Panc1 (cell line): ENCODE measurements around the gene GRPR. TPM values are rescaled to one million over a fixed set of nuclear protein-coding genes. Genes with fewer than 3 reads are reported as not detected.

Experiments used
- ATAC-seq: fragments of 200-7000 bp; cut with Tn5 transposase; 2 replicates; pipeline ENCODE4 v1.9.1; 2020; ENCODE audit warnings: mild to moderate bottlenecking, moderate library complexity
- BruUV-seq: library from RNA; stranded (reverse); fragments of 400-500 nt; replicated peaks from 2 replicates; lab custom pipeline; 2021; lab: Mats Ljungman, UMichigan
- CTCF ChIA-PET: fragments of 300-600 bp; sonication (Branson Sonifier 250); formaldehyde crosslinking; loops from one replicate; lab custom pipeline; 2022; ENCODE audit warnings: antibody characterized with exemption; lab: Charles Lee
- POLR2A ChIA-PET: fragments of 300-600 bp; sonication (Branson Sonifier 250); formaldehyde crosslinking; loops from one replicate; lab custom pipeline; 2022; ENCODE audit warnings: antibody characterized with exemption; lab: Charles Lee
- DNase-seq: peaks from one replicate; pipeline ENCODE4 v3.0.0-alpha.2; 2010; ENCODE audit warnings: low read depth, low spot score
- H3K27ac ChIP-seq: 2 replicates; pipeline ENCODE4 v1.5.1; 2011; ENCODE audit warnings: mild to moderate bottlenecking, low read length, inconsistent platforms
- H3K27me3 ChIP-seq: fragments of 200-500 bp; sonication (Bioruptor generic); 2 replicates; pipeline ENCODE4 v1.6.0; 2014; ENCODE audit warnings: low read length, inconsistent platforms; ENCODE audit not compliant: control insufficient read depth, insufficient read depth
- H3K36me3 ChIP-seq: fragments of 200-500 bp; sonication (Bioruptor generic); 2 replicates; pipeline ENCODE4 v1.5.1; 2014; ENCODE audit warnings: inconsistent platforms, mild to moderate bottlenecking, low read length, moderate library complexity; ENCODE audit not compliant: control insufficient read depth, insufficient read depth
- H3K4me1 ChIP-seq: 2 replicates; pipeline ENCODE4 v1.5.1; 2011; ENCODE audit warnings: inconsistent platforms, mild to moderate bottlenecking, low read length, moderate library complexity; ENCODE audit not compliant: control insufficient read depth, insufficient read depth
- H3K4me3 ChIP-seq, 2 experiments: 2 replicates each; pipeline ENCODE4 v1.5.1; 2011 to 2012; ENCODE audit warnings: low read depth in 2 of 2, low read length in 2 of 2, mild to moderate bottlenecking in 2 of 2, inconsistent platforms in 1 of 2, moderate library complexity in 1 of 2
- H3K9me3 ChIP-seq: fragments of 200-500 bp; sonication (Bioruptor generic); 2 replicates; pipeline ENCODE4 v1.5.1; 2014; ENCODE audit warnings: low read depth, mild to moderate bottlenecking, inconsistent platforms, low read length, moderate library complexity; ENCODE audit not compliant: control insufficient read depth, insufficient read depth
- POLR2AphosphoS5 ChIP-seq: IDR thresholded peaks from 2 replicates; pipeline ENCODE4 v1.6.1; 2012; ENCODE audit warnings: mild to moderate bottlenecking, low read depth, low read length, moderate library complexity
- SIN3A ChIP-seq: IDR thresholded peaks from 2 replicates; pipeline ENCODE4 v1.6.1; 2012; ENCODE audit warnings: low read depth, mild to moderate bottlenecking, low read length, moderate library complexity, borderline replicate concordance; ENCODE audit not compliant: insufficient read depth
- TCF7L2 ChIP-seq: IDR thresholded peaks from 2 replicates; pipeline ENCODE4 v1.6.1; 2011; ENCODE audit warnings: mild to moderate bottlenecking, low read depth, low read length, inconsistent platforms
- in situ Hi-C: cut with HindIII; loops from 2 replicates; pipeline ENCODE4 v1.10.0; 2016; ENCODE audit warnings: low sequenced_read_pairs, low pct_unique_long_range_greater_than_20kb
- intact Hi-C: fragments of 100-400 bp; cut with micrococcal nuclease; formaldehyde crosslinking; loops from one replicate; pipeline ENCODE4 v1.10.0; 2022; ENCODE audit not compliant: unreplicated experiment
- total RNA-seq: library from RNA; stranded (reverse); gene quantifications from one replicate; pipeline ENCODE4 v1.2.1, GENCODE V29; 2021; ENCODE audit not compliant: unreplicated experiment
- TF ChIP-seq, protein P1 (sequence below), 2 experiments: IDR thresholded peaks; 2 replicates each; pipeline ENCODE4 v1.6.1; 2011 to 2012; ENCODE audit warnings: low read depth in 2 of 2, control low read depth in 1 of 2, low read length in 1 of 2, mild to moderate bottlenecking in 1 of 2, moderate library complexity in 1 of 2; ENCODE audit not compliant: insufficient read depth in 1 of 2
- TF ChIP-seq, protein P2 (sequence below): fragments of 450-650 bp; IDR thresholded peaks from 2 replicates; pipeline ENCODE4 v1.5.1; 2017; ENCODE audit warnings: mild to moderate bottlenecking

GRPR gene
- total RNA-seq, 1 experiment from 2014 or later: not detected

DNA sequence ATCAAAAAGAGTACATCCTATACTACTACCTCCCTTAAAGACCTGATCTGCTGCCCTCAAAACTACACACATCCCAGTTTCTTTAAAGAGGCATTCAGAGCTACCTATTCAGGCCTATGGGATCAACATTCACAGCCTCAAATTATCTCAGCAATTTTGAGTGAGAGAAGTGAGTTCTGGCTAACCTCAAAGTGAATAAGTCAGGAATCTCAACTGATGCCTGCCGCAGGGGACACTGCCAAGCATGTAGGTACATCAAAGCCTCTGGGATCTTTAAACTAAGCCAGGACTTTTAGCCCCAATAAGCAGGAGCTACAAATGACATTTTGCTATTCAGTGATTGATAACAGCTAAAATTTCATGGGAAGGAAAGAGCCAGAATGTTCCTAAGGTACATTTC lies 11.6 kb downstream of the GRPR start:
- no peak for ATAC-seq
- CTCF ChIA-PET: no interaction called here
- in situ Hi-C loops: no loop called here

DNA sequence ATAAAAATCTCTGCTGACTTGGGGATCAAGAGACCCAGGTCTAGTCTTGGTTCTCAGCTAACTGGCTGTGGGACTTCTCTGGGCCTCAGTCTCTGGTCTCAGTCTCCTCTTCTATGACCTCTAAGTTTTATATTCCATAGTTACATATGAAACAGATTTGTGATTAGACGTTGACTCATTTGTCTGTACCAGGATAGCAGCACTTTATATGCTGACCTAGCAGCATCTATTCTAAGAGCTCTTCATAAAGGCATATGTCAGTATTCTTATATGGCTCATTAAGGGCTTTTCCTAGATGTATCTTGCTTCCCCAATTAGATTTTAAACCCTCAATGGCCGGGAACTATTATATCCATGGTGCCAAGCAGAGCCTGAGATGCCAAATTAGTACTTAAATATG lies 12.7 kb downstream of the GRPR start:
- POLR2A ChIA-PET: no interaction called here

More for the DNA sequence above, 11.6 kb downstream of the GRPR start:
- intact Hi-C loops: no loop called here
- H3K36me3 ChIP-seq: no peaks in the 10 kb centered on the region
- POLR2A ChIA-PET: no interaction called here
- H3K9me3 ChIP-seq: no peaks in the 10 kb centered on the region
- H3K27ac ChIP-seq: no peak overlapping the region
- no peak for TF ChIP-seq SIN3A
- no peak for TF ChIP-seq TCF7L2
- no peak for TF ChIP-seq POLR2AphosphoS5
- TF ChIP-seq, protein P1, sequence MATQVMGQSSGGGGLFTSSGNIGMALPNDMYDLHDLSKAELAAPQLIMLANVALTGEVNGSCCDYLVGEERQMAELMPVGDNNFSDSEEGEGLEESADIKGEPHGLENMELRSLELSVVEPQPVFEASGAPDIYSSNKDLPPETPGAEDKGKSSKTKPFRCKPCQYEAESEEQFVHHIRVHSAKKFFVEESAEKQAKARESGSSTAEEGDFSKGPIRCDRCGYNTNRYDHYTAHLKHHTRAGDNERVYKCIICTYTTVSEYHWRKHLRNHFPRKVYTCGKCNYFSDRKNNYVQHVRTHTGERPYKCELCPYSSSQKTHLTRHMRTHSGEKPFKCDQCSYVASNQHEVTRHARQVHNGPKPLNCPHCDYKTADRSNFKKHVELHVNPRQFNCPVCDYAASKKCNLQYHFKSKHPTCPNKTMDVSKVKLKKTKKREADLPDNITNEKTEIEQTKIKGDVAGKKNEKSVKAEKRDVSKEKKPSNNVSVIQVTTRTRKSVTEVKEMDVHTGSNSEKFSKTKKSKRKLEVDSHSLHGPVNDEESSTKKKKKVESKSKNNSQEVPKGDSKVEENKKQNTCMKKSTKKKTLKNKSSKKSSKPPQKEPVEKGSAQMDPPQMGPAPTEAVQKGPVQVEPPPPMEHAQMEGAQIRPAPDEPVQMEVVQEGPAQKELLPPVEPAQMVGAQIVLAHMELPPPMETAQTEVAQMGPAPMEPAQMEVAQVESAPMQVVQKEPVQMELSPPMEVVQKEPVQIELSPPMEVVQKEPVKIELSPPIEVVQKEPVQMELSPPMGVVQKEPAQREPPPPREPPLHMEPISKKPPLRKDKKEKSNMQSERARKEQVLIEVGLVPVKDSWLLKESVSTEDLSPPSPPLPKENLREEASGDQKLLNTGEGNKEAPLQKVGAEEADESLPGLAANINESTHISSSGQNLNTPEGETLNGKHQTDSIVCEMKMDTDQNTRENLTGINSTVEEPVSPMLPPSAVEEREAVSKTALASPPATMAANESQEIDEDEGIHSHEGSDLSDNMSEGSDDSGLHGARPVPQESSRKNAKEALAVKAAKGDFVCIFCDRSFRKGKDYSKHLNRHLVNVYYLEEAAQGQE (IDR thresholded peaks at IDR 0.05; ENCODE audit: insufficient read depth in 1 of 2, low read depth in 2 of 2, low read length in 1 of 2): no peak
- TF ChIP-seq, protein P2, sequence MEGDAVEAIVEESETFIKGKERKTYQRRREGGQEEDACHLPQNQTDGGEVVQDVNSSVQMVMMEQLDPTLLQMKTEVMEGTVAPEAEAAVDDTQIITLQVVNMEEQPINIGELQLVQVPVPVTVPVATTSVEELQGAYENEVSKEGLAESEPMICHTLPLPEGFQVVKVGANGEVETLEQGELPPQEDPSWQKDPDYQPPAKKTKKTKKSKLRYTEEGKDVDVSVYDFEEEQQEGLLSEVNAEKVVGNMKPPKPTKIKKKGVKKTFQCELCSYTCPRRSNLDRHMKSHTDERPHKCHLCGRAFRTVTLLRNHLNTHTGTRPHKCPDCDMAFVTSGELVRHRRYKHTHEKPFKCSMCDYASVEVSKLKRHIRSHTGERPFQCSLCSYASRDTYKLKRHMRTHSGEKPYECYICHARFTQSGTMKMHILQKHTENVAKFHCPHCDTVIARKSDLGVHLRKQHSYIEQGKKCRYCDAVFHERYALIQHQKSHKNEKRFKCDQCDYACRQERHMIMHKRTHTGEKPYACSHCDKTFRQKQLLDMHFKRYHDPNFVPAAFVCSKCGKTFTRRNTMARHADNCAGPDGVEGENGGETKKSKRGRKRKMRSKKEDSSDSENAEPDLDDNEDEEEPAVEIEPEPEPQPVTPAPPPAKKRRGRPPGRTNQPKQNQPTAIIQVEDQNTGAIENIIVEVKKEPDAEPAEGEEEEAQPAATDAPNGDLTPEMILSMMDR: no peak
- no TSS peak for BruUV-seq
- no peaks in the 10 kb centered on the region for H3K27me3 ChIP-seq
- no peak overlapping the region for H3K4me3 ChIP-seq
- no peak for DNase-seq
- no peaks in the 10 kb centered on the region for H3K4me1 ChIP-seq

More for the DNA sequence above, 12.7 kb downstream of the GRPR start:
- BruUV-seq: no TSS peak
- in situ Hi-C loops (no loop called here), intact Hi-C loops (no loop called here)
- Histone ChIP-seq H3K27ac (no peak overlapping the region), H3K27me3 (no peaks in the 10 kb centered on the region), H3K9me3 (no peaks in the 10 kb centered on the region), H3K36me3 (no peaks in the 10 kb centered on the region), H3K4me3 (no peak overlapping the region), H3K4me1 (no peaks in the 10 kb centered on the region)
- CTCF ChIA-PET: no interaction called here
- TF ChIP-seq SIN3A (no peak), POLR2AphosphoS5 (no peak), TCF7L2 (no peak)
- TF ChIP-seq, protein P2: no peak
- TF ChIP-seq, protein P1 (IDR thresholded peaks at IDR 0.05; ENCODE audit: insufficient read depth in 1 of 2, low read depth in 2 of 2, low read length in 1 of 2): no peak
- ATAC-seq: no peak
- DNase-seq: no peak
